GM21723 (cell line): ENCODE measurements around the gene ANKRD10.
"Not testable (repeated sequence)": the region's sequence is repeated elsewhere in the genome, so short reads cannot be mapped to it uniquely, and the experiment has no call there.

Experiments used
- ATAC-seq: cut with Tn5 transposase; IDR thresholded peaks from one replicate; pipeline ENCODE4 v1.9.1; 2021; ENCODE audit warnings: mild to moderate bottlenecking, moderate library complexity; ENCODE audit not compliant: unreplicated experiment

ANKRD10 gene

DNA sequence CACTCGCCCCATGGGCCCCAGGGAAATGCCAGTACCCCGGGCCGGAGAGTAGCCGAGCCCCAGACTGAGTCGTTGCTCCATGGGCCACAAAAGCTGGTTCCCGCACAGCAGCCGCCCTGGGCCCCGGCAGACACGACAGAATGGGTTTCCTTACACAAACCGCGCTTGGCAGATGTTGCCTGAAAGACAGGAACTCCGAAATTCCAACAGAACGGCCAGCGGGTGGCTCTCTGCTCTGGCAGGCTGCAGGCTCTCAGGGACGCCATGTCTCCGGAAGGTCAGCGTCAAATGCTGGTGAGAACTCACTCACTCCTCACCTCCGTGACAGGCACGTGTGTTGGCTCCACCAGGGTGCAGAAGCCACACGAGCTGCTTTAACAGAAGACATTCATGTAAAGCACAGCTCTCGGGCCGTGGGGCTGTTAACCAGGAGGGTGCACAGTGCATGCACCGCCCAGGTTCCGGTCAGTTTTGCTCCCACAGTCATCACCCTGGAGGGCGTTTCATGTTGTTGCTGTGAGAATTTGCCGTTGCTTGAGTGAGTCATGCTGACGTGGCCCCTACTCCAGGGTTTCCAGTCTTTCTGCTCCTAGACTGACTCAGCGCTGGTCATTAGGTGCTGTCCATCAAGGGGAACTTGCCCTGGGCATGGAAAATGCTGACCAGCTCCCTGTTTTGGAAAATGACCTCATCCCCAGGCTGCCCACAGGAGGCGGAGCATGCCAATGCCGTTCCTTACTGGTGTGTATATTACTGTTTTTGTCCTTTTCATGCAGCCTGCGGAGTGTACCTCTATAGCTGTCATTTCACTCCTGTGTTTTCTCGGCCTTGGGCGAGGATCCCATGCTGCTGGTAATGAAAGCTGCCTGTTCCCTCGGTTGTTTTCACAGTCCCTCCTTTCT lies 44.8 kb downstream of the ANKRD10 start:
- no peak for ATAC-seq

- no peak for ATAC-seq
Measured at GRCh38 chr13:110869231-110869804, 45.6 kb downstream of the ANKRD10 start.

DNA sequence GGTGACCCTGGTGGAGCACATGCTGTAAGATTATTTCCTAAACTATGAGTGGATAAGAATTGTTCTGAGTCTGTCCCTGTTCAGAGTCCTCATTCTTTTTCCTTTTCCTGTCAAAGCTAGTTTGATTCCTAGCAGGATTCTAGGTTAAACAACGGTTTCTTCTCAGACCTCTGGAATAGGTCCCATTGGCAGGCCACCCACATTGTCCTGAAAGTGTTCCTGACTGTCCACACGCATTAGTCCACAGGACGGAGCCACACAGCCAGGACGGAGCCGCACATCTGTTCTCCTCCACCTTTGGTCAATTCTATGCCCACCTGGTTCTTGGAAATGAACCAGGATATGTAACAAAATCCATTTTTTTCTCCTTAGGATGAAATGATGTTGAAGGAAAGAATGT lies 46.1 kb downstream of the ANKRD10 start:
- no peak for ATAC-seq

DNA sequence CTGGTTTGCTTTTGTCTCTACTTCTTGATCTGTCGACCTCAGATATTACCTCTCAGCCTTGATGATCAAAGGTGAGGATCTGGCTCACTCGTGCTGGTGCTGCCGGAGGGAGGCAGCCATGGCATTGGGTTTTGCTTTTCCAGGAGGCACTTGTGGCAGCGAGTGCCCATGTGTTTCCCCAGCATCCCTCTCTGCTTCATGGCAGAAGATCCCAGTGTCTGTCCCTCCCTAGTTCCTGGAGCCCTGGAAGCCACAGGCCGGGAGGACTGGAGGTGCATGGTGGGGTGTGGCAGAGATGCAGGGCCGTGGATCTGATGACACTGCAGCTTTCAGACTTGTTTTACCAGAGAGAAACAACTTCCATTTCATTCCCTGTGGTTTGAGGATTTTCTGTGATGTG lies 47.5 kb downstream of the ANKRD10 start:
- no peak for ATAC-seq

GRCh38 chr13:110866491-110867170 lies 48.2 kb downstream of the ANKRD10 start:
- ATAC-seq: no peak

- no peak for ATAC-seq
Measured at GRCh38 chr13:110863685-110864084, 51.2 kb downstream of the ANKRD10 start.

DNA sequence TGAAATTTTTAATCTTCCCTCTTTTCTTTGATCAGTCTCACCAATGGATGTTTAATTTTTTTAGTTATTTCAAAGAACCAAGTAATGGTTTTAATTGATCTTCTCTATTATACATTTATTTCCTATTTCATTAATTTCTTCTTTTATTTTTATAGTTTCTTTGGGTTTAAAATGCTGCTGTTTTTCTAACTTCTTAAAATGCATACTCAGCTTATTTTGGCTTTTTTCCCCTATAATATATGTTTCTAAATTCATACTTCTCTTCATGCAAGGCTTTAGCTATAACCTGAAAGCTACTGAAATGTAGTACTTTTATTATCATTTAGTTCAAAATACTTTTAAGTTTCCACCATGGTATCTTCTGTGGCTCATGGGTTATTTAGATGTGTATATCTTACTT lies 53.9 kb downstream of the ANKRD10 start:
- ATAC-seq: no peak

DNA sequence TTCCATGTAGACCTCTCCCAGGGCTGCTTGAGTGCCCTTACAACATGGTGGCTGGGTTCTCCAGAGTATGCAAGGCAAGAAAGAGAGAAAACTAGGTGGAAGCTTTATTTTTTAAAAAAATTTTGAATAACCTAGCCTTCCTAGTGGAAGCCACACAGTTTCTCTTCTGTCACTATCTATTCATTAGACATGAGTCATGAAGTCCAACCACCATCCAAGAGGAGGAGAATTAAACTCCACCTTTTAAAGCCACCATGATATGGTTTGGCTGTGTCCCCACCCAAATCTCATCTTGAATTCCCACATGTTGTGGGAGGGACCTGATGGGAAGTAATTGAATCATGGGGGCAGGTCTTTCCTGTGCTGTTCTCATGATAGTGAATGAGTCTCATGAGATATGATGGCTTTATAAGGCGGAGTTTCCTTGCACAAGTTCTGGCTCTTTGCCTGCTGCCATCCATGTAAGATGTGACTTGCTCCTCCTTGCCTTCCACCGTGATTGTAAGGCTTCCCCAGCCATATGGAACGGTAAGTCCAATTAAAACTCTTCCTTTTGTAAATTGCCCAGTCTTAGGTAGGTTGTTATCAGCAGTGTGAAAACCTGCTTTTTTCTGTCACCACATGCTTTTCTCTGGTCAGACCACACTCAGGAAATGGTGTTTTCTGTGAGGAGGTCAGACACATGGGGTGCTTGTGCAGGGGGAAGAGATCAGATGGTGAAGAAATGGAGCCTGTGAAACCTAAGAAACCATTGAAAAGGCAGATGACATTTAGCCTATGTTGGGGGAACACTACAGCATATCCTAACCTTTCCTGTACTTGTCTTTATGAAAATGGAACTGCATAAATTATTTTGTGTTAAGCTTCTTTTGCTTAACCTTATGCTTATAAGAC lies 57.7 kb downstream of the ANKRD10 start:
- ATAC-seq: peak; percentile 67

GRCh38 chr13:110855363-110855762 lies 59.5 kb downstream of the ANKRD10 start:
- ATAC-seq: peak; percentile 71

GRCh38 chr13:110854866-110855265 lies 60.0 kb downstream of the ANKRD10 start:
- ATAC-seq: no peak

GRCh38 chr13:110853235-110853721 lies 61.6 kb downstream of the ANKRD10 start:
- no peak for ATAC-seq

DNA sequence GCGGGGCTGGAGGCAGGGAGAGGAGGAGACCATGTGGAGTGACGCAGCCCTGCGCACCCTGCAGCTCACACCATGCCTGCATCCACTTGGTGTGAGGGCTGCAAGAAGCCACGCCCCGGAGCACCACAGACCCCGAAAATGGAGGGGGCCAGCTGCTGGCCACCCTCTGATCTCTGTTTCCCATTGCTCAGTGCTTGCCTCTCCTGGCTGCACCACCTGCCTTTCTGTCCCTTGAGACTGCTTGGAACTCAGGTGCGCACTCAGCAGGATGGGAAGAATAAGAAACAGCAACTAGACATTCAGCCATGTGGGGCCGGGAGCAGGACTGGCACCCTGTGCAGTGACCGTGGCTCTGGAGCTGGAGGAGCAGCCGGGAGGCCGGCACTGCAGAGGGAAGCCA lies 64.0 kb downstream of the ANKRD10 start:
- ATAC-seq: no peak

DNA sequence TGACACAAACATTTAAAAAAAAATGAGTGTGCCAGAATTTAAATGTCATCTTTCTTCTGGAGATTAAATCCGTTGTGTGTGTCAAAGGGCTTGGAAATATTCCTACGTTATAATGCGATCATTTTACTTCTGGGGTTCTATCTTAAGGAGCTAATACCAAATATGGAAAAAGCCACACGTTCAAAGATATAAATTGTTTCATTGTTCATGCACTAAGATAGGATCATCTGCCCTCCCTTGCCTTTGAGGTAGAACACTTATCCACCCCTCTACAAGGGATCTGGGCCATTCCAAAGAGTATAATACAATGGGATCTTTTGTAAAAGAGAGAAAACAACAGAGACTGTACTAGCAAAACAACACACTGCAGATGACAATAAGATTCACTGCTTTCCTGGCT lies 64.9 kb downstream of the ANKRD10 start:
- no peak for ATAC-seq

DNA sequence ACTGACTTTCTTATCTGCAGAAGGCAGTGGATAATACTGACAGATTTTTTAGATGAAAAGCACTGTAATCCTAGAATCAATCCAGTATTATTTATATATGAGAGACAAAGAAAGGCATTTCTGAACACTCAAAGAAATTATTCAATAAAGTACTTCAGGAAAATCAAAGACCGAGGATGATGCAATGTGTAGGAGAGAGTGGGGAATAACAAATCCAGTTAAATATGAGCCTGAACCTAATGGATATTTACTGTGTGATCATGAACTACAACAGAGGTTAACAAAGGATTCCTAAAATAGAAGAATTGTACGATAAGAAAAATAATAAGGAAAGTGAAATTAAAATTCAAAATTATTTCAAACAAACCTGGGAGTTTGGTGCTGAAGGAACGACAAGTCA lies 69.3 kb downstream of the ANKRD10 start:
- no peak for ATAC-seq

DNA sequence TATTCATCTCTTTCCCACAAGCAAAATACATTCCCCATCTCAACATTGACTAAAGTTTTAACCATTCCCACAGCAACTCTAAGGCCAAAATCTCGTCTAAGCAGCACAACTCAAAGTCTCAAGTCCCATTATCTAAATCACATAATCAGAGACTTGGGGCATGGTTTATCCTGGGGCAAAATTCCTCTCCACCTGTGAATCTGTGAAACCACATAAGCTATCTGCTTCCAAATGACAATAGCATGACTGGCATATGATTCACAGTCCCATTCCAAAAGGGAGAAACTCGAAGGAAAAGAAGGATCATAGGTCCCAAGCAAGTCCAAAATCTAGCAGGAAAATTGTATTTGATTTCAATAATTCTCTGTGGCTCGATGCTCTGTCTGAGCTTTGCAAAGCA lies 73.0 kb downstream of the ANKRD10 start:
- ATAC-seq: no peak

DNA sequence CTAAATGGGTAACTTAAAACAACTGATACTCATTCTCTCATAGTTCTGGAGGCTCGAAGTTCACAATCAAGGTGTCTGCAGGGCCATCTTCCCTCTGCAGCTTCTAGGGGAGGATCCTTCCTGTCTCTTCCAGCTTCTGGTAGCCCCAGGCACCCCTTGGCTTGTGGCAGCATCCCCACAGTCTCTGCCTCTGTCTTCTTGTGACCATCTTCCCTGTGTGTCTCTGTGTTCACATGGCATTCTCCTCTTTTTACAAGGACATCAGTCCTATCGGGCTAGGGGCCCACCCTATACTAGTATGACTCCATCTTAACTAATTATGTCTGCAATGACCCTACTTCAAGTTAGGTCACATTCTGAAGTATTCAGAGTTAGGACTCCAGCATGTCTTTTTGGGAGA lies 73.5 kb downstream of the ANKRD10 start:
- ATAC-seq: no peak

GRCh38 chr13:110838867-110839538 lies 75.9 kb downstream of the ANKRD10 start:
- no peak for ATAC-seq

GRCh38 chr13:110838116-110838515 lies 76.8 kb downstream of the ANKRD10 start:
- no peak for ATAC-seq

- ATAC-seq: not testable (repeated sequence)
Measured at GRCh38 chr13:110837397-110838061, 77.3 kb downstream of the ANKRD10 start.

DNA sequence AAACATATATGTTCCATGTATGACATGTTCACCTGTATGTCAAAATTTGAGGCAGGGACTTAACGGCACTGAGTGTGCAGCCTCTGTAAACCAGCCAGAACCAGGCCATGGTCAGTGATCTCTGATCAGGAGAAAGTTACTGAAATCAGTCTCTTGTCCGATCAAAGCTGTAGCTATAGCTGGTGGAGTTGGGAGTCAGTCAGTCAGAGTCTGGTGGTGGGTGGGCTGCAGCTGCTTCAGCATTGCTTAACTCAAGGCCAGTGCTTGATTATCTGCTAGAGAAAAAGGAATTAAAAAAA lies 78.3 kb downstream of the ANKRD10 start:
- no peak for ATAC-seq
